ENCODE results near the gene TMEM259. TPM values are rescaled to one million over a fixed set of nuclear protein-coding genes. Genes with fewer than 3 reads are reported as not detected.
A peak's percentile ranks its signal among the peaks of the same experiment; 100 is the strongest.

Gene TMEM259
- total and polyA plus RNA-seq, 2 of the 13 experiments (the other 11 are each of a cell fraction or from before 2014, with no cell fraction given): 64.7 to 164 TPM

DNA sequence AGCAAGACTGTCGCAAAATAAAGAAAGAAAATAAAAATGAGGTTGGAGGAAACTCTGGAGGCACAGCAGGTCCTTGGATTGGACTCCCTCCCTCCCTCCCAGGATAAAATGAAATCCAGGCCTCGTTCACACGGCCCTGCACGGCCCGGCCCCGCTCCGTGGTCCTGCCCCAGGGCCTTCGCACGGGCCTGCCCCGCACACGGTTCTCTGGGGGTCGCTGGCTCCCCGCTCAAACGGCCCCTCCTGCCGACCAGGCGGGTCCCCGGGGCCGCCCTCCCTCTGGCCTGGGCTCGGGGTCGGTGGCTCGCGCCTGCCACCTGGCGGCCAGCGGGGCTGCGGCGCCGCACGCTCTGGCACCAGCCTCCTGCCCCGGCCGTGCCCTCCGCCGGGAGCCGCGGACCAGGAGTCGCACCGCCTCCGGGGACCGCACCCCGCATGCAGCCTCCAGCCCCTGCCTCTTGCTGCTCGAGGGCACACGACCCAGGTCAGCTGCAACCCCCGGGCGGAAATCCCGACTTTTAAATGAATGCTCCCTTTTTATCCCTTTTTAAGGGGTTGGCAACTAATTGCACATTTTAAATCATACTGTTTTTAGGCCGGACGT is 38.3 kb downstream of the TMEM259 start (continued):
- no peak for TF ChIP-seq ZBTB4 (CRISPR knock-in tag; IDR thresholded peaks at IDR 0.05; ENCODE audit: borderline replicate concordance)
- TF ChIP-seq, protein P1, sequence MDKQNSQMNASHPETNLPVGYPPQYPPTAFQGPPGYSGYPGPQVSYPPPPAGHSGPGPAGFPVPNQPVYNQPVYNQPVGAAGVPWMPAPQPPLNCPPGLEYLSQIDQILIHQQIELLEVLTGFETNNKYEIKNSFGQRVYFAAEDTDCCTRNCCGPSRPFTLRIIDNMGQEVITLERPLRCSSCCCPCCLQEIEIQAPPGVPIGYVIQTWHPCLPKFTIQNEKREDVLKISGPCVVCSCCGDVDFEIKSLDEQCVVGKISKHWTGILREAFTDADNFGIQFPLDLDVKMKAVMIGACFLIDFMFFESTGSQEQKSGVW (CRISPR knock-in tag; IDR thresholded peaks at IDR 0.05; ENCODE audit: borderline replicate concordance): no peak
- TF ChIP-seq, protein P2, sequence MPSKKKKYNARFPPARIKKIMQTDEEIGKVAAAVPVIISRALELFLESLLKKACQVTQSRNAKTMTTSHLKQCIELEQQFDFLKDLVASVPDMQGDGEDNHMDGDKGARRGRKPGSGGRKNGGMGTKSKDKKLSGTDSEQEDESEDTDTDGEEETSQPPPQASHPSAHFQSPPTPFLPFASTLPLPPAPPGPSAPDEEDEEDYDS (CRISPR knock-in tag; IDR thresholded peaks at IDR 0.05): no peak
- TF ChIP-seq FOSL2 (CRISPR knock-in tag; IDR thresholded peaks at IDR 0.05): no peak
- no peak for TF ChIP-seq ZFP82 (CRISPR knock-in tag; IDR thresholded peaks at IDR 0.05; ENCODE audit: borderline replicate concordance)
- TF ChIP-seq ZNF30 (CRISPR knock-in tag; IDR thresholded peaks at IDR 0.05): no peak
- TF ChIP-seq KLF12 (CRISPR knock-in tag; IDR thresholded peaks at IDR 0.05; ENCODE audit: borderline replicate concordance): no peak
- TF ChIP-seq ZFYVE20 (CRISPR knock-in tag; IDR thresholded peaks at IDR 0.05; ENCODE audit: borderline replicate concordance, low read depth): no peak
- TF ChIP-seq, protein P3, sequence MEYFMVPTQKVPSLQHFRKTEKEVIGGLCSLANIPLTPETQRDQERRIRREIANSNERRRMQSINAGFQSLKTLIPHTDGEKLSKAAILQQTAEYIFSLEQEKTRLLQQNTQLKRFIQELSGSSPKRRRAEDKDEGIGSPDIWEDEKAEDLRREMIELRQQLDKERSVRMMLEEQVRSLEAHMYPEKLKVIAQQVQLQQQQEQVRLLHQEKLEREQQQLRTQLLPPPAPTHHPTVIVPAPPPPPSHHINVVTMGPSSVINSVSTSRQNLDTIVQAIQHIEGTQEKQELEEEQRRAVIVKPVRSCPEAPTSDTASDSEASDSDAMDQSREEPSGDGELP (IDR thresholded peaks at IDR 0.05; ENCODE audit: borderline replicate concordance, low read depth): no peak
- TF ChIP-seq, protein P4, sequence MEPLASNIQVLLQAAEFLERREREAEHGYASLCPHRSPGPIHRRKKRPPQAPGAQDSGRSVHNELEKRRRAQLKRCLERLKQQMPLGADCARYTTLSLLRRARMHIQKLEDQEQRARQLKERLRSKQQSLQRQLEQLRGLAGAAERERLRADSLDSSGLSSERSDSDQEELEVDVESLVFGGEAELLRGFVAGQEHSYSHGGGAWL (CRISPR knock-in tag; IDR thresholded peaks at IDR 0.05): peak; percentile 26; the same call in 1 of the 2 replicates
- no peak for TF ChIP-seq BATF2 (CRISPR knock-in tag; IDR thresholded peaks at IDR 0.05)
- TF ChIP-seq, protein P5, sequence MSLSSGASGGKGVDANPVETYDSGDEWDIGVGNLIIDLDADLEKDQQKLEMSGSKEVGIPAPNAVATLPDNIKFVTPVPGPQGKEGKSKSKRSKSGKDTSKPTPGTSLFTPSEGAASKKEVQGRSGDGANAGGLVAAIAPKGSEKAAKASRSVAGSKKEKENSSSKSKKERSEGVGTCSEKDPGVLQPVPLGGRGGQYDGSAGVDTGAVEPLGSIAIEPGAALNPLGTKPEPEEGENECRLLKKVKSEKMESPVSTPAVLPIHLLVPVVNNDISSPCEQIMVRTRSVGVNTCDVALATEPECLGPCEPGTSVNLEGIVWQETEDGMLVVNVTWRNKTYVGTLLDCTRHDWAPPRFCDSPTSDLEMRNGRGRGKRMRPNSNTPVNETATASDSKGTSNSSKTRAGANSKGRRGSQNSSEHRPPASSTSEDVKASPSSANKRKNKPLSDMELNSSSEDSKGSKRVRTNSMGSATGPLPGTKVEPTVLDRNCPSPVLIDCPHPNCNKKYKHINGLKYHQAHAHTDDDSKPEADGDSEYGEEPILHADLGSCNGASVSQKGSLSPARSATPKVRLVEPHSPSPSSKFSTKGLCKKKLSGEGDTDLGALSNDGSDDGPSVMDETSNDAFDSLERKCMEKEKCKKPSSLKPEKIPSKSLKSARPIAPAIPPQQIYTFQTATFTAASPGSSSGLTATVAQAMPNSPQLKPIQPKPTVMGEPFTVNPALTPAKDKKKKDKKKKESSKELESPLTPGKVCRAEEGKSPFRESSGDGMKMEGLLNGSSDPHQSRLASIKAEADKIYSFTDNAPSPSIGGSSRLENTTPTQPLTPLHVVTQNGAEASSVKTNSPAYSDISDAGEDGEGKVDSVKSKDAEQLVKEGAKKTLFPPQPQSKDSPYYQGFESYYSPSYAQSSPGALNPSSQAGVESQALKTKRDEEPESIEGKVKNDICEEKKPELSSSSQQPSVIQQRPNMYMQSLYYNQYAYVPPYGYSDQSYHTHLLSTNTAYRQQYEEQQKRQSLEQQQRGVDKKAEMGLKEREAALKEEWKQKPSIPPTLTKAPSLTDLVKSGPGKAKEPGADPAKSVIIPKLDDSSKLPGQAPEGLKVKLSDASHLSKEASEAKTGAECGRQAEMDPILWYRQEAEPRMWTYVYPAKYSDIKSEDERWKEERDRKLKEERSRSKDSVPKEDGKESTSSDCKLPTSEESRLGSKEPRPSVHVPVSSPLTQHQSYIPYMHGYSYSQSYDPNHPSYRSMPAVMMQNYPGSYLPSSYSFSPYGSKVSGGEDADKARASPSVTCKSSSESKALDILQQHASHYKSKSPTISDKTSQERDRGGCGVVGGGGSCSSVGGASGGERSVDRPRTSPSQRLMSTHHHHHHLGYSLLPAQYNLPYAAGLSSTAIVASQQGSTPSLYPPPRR (CRISPR knock-in tag; IDR thresholded peaks at IDR 0.05; ENCODE audit: borderline replicate concordance): no peak
- TF ChIP-seq ZNF75D (CRISPR knock-in tag; IDR thresholded peaks at IDR 0.05; ENCODE audit: borderline replicate concordance): no peak
- 0 out of 2 replicates have a peak, but pooled peaks have one; percentile 60 for TF ChIP-seq ZNF749 (CRISPR knock-in tag; IDR thresholded peaks at IDR 0.05; ENCODE audit: borderline replicate concordance)

All from HepG2 (cell line).